Mesenteric fat pad (tissue), 1 donor: ENCODE results near the gene MIPEP. TPM values are rescaled to one million over a fixed set of nuclear protein-coding genes. Genes with fewer than 3 reads are reported as not detected.
"Not testable (repeated sequence)": the region's sequence is repeated elsewhere in the genome, so short reads cannot be mapped to it uniquely, and the experiment has no call there.

Source experiments
- DNase-seq: peaks from one replicate; pipeline ENCODE4 v3.0.0-alpha.2; 2020; ENCODE audit warnings: low spot score
- total RNA-seq: library from RNA; stranded (reverse); fragmentation: NEBNext Ultra II Directional; extraction: Animal tissue kit (Norgen Biotek cat#: 25700); gene quantifications from one replicate; pipeline ENCODE4 v1.2.1, GENCODE V29; 2021
- donor health status: DM: yes; HTN: yes; CAD: no.

The MIPEP gene
- total RNA-seq, 1 donor from 2014 or later: 9.9 TPM

DNA sequence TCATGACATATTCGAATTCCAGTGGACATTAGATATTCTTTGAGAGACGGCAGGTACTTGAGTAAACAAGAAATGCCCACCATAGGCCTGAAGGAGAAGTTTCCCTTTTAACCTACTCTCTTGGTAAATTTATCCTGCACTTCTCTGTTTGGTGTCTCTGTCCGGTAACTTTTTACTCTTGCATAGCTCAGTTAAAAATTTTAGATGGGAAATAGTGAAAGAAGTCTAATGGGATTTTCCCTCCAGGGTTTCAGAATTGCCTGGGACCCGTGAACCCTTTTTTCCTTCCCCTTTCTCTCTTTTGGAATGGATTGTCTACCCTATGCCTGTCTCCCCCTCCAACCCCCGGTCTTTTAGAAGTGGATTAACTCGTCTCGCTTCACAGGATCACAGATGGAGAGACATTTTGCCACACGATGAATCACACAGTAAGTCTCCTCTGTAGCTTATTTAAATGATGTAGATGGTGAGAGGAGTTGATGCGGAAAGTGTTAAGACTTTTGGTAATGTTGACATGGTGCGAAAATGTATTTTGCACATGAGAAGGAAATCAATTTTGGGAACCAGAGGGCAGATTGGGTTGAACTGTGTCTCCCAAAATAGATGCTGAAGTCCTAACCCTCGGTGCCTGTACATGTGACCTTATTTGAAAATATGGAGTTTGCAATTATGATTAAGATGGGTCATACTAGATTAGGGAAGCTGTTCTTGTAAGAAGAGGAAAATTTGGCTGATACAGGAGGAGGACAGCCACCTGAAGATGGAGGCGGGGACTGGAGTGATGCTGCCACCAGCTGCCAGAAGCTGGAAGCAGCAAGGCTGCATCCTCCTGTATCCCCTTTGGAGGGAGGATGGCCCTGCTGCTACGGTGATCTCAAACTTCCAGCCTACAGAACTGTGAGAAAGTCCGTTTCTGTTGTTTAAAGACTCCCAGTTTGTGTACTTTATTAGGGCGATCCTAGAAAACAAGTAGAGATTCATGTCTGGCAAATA lies 711 bp upstream of the MIPEP start:
- no peak for DNase-seq

DNA sequence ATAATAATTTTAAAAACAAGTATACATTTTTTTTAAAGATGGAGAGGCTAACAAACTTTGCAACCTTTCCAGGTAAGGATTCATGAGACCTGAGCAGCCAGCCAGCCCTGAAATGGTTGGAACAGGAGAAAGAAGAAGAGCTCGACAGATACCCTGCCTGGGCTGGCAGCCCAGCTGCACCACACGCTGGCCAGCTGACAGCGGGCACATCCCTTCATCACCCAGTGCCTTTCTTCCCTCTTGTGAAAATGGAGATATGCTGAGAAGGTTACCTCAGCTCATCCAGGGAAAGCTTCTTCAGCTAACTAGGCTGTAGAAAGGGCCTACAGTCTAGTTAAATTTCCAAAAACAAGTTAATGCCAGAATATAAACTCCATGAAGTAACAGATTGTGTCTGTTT lies 4.8 kb downstream of the MIPEP start:
- DNase-seq: not testable (repeated sequence)

DNA sequence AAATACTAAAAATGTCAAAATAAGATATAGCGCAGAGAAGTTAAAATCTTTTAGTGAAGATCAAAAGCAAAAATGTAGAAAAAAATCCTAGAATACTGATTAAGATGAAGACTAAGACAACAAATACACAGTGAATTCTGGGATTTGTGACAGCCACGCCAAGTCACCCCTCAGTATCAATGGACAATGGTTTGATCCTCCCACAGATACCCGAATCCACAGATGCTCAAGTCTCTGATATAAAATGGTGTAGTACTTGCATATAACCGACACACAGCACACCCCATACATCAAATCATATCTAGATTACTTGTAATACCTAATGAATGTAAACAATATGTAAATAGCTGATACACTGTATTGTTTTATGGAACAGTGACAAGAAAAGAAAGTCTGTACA lies 5.9 kb downstream of the MIPEP start:
- no peak for DNase-seq

DNA sequence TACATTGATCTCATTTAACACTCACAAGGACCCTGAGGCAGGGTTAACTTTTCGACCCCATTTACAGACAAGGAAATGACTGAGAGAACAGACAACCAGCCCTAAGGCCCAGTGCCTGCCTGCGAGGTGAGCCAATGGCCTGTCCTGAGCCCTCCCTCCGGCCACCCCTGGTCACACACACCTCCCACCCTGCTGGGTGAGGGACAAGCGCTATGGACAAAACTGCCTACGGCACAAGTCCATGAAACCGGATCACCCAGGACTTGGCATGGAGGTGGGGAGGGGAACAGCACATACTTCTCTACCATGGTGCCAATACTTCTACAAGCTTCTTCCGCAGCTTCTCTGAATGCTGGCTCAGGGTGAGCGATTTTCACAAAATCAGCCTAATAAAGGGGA lies 7.8 kb downstream of the MIPEP start:
- DNase-seq: not testable (repeated sequence)

DNA sequence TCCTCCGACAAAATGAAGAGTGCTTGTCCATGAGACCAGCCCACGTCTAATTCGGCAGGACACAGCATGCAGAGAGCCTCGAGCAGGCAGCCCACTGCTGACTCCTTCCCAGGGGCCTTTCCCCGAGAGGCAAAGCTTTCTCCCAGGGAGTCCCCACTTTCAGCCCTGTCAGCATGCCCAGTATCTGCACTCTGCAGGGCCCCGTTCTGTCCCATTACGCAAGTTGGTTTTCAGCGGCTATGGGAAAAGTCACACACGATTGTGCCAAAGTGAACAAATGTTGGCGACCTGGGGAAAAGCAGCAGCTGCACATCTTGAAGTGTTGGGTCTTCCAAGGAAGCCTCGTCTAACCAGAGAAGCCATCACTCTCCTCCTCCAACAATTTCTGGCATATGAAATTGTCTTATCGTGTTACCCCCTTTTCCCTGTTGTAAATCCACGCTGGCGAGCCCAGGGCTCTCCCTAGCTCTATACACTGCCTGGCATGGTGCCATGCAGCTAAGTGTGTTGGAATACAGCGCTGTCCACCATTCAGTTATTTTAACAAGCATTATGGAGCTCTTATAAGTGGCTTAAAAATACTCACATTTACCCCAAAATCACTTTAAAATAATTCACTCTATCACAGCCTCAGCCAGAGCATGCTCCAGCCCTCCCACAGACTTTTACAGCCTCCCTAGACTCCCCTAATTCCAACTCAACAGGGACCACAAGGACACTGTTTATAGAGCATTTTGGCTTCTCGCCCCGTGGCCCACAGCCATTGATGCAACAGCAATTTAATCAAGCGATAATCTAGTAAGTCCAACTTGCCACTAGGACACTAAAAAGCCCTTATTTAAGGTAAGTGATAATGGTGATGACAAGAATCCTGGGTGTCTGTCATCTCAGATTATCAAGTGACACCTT lies 8.5 kb downstream of the MIPEP start:
- not testable (repeated sequence) for DNase-seq

DNA sequence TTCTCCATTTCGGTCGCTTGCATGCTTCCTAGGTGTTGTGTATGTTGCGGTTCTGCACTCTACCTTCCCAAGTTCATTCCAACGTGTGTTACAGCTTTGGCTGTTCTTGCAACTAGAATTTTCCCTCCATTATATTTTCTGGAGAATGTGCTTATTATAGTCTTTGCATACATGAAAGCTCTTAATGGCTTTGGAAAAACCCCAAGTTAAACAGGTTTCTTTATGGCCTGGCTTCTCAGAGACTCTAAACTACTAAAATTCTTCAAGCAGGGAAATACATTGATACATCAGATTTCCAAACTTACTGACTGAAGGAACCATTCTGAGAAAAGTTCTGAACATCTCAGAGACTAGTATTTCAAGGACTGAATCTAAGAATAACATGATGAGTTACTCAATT lies 11.9 kb downstream of the MIPEP start:
- DNase-seq: no peak

DNA sequence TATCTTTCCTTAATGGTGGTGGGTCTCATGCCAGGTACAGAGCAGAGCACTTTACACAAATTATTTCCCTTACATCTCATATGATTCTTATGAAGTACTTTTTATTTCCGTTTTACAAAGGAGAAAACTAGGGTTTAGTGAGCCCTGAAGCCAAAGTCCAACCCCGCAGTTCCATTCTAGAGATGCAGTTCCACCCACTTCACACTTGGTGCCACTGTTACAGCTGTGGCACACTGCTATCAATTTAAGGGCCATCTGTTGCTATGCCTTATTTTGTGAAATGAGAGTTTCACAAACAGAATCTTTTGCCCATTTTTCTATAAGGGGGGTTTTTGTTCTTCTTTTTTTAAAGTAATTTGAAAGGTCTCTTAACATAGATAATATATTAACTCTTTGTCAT lies 12.9 kb downstream of the MIPEP start:
- no peak for DNase-seq

DNA sequence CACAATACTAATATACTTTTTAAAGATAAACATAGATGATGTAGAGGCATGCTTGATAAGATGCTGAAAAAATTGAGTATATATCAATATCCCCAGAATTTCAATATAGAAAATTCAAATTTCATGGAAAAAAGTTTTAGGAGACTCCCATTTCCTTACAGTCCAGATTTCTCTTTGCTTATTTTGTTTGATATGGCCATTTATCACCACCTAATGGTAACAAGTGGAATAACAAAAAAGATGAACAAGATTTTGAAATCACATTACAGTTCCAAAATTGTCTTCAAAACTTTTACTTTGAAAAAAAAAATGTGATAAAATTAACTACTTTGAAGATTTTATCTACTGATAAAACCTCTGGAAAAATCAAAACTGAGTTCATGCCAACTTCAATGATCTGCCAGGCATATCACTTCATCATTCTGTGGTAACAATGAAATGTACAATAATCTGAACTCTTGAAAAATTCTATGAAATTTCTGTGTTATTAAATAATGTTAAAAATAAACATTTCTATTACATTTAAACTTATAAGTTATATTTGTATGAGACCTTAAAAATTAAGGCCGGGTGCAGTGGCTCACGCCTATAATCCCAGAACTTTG lies 17.5 kb downstream of the MIPEP start:
- no peak for DNase-seq

DNA sequence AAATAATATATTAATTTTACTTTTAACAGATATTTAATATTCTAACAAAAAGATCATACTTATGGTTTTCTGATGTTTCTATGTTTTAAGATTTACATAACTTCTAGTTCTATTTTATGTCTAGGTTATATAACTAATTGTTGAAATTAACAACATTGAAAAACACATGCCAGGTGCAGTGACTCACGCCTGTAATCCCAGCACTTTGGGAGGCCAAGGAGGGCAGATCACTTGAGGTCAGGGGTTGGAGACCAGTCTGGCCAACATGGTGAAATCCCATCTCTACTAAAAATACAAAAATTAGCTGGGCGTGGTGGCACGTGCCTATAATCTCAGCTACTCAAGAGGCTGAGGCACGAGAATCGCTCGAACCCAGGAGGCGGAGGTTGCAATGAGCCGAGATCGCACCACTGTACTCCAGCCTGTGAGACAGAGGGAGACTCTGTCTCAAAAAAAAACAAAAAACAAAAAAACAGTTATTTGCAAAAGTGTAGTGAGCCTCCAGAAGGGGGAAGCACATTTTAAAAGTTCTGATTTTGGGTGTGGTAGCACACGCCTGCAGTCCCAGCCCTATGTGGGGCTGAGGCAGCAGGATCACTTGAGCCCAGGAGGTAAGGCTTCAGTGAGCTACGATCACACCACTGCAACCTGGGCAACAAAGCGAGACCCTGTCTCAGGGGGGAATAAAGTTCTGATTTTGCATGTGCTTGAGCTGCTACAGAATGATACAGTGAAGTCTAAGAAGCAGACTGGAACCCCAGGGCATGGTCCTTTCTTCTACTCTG lies 18.7 kb downstream of the MIPEP start:
- DNase-seq: no peak

DNA sequence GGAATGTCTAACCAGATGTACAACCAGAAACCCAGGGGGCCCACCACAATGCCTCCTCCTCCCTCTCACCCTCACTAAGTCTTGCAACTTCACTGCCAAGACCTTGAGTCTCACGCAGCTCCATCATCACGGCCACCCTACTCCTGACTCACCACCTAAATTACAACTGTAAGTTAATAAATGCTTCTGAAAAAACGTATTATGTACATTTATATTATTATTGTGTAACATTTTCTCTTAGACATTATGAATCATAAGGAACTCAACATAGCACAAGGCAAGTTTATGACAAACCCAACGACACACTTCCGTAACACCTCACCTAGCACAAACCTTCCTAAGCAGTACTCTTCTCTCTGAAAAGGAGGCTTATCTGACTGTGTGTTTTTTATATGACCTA lies 20.7 kb downstream of the MIPEP start:
- DNase-seq: no peak

DNA sequence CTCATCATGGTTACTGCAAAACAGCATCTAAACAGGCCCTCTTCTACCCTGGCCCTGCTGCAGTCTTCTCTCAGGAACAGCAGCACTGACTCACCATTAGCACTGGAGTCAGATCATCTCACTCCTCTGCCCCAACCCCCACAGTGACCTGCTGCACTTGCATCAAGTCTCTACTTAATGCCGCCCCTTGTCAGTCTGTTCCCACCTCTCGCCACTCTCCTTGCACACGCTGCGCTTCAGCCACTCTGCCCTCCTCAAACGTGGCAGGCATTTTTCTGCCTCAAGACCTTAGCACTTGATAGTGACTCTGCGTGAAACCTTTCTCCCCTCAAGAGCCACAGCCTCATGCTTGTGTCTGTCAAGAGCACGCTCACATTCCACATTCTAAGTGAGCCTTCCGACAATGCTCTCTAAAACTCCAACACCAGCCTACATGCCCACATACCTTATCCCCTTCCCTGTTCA lies 22.1 kb downstream of the MIPEP start:
- DNase-seq: no peak

DNA sequence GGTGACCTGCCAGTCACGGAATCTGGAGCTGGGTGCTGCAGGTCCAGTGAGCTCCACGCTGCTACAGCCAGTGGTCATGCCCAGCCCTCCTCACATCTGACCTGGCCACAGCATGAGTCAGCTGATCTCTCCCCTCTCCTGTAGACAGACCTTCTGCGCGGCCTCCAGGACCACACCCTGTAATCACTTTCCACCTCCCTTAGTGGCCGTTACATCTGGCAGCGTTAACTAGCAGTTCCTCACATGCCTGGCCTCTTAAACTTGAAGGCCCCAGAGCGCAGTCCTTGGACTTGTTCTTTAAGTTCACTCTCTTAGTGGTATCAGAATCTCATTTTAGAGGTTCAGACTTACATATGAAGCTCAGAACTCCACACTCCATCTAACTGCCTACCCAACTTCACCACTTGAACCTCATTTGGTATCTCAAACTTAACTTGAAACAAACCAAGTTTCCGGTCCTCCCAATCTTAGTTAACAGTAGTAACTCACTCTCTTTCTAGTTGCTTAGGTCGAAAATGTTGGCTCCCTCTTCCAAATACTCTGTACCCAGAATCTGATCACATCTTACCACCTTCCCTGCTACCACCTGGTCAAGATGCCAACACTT lies 22.7 kb downstream of the MIPEP start:
- no peak for DNase-seq

DNA sequence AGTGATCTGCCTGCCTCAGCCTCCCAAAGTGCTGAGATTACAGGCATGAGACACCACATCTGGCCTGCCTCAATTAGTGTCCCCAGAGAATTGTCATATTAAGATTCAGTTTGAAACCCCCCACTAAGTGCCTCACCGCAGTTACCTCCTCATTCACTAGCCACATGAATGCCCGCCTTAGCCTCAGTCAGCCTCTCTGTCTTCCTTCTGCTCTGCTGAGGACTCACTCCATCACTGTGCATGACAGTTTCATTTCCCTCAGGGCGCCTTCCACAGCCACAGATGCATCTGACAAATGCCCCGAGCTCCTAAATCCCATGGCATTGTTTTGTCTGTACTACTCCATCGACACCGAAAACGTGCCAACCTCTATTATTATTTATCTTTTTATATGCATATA lies 23.3 kb downstream of the MIPEP start:
- no peak for DNase-seq

DNA sequence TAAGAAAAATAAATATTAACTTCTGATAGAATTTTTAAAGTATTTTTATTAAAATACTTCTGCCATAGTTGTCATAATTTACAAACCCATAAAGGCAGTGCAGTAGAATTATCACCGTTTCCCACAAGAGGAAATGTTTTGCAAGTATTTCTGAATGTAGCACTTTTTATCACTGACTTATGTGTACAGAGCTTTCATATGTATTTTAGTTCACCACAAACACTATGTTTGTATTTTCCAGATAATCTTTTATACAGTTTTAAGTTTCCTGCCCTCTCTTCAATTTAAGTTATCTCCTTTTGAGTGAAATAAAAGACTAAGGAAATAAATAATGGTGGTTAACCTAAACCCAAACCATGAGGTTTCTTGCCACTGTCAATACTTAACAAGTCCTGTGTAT lies 24.2 kb downstream of the MIPEP start:
- no peak for DNase-seq

DNA sequence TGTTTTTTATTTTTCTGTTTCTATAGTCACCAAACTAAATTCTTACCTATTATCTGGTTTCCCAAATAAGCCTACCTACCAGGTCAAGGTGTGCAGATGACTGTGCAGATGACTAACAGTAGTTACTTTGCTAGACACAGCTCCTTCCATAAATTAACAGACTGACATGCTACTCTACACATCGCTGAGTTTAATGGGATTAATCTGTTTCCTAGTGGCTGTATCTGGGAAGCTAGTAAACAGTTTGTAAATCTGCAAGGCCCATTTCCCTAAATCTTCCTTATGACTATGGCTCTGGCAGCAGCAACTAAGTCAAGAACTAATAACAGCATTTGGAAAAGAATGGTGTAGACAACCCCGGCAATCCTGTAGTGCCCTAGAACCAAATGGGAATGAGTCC lies 27.9 kb downstream of the MIPEP start:
- no peak for DNase-seq

DNA sequence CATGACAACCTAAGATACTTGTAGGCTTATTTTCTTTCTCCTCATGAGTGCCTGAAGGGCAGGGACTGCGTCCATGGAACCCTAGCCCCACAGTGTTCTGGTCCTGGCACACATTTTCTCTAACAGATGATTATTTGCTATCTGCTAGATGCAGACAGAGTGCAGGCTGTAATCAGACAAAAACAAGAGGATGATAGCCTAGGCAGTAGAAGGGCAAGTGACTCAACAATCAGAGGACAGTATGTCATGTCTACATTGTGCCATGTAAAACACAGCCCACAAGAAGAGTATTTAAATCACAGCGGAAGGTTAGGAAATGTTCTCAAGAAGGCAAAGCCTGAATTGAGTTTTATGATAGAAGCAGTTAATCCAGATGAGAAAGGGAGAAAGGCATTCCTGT lies 29.3 kb downstream of the MIPEP start:
- DNase-seq: no peak

DNA sequence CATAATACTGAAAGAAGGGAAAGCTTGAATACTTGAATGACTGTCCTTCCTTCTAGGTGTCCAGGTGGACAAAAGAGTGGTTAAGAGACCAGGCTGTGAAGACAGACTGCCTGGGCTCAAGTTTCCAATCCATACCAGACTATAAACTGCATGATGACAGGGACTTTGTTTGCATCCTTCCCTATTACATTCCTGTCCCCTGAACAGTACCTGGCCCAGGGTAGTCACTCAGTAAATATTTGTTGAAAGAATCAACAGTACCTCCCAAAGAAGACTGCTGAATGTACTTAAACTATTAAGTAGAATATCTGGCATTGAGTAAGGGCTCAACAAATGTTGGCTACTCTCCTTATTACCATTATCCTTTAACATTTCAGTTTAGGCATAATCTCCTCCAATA lies 29.7 kb downstream of the MIPEP start:
- DNase-seq: no peak

DNA sequence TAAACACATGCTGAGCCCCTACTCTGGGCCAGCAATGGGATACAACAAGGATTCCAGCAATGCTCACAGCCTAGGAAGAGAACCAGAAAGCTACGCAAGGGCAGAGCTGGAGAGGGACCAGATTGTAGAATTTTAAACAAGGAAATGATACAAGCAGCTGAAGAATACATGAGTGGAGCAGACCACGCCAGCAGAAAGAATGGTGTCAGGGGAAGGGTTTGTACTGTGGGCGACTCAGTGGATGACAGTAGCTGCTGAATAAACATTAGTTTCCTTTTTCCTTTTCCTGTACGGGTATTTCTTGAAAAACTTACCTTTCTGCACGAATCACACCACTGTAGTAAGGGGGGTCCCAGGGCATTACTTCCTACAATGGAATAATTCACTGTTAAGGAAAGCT lies 30.7 kb downstream of the MIPEP start:
- no peak for DNase-seq

DNA sequence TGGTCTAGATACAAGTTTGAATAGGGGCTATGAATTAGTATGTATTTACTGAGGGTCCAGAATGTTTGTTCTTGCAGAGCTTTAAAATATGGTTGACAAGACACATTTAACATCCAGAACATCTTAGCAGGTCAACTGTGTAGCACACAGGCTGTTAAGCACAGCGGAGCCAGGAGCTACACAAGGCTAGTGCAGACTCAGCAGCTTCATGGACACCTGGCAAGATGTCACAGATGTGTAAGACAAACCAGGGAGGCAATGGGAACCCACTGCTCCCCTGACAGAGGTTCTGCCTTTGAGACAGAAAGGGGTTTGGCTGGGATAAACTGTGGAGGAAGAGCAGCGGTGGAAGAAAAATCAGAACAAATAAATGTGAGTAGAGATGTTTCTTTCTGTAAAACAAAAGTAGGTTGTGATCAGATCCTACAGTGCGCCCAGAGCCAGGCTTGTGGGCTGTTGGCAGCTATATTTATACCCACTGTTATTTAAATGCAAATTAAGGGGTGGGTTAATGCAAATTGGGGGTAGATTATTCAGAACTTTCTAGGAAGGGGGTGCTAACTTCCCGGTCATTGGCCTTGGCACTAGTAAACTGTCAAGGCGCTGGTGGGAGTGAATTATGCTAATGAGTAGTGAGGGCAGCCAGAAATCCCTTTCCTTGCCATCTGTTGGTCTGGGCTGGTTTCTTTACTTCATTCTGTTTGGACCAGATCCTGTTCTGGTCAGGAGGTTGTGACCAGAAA lies 33.0 kb downstream of the MIPEP start:
- DNase-seq: no peak

DNA sequence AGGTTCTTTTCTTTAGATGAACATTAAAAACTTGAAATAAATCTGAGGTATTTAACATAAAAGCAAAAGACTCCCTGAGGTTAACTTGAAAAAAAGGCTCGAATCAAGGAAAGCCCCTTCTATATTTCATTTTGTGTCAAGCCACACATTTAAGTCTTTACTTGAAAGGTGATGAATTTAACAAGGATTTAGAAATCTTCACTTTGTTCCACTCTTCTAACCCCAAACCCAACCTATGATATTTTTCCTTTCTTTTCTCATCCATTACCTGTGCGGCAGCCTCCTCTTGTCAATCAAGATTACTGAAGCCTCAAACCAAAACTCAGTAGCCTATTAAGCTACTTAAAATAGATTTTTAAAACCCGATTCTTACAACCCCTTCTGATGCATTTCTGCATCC lies 33.8 kb downstream of the MIPEP start:
- DNase-seq: no peak
